Stimulated activated CD4-positive, alpha-beta T cell treated with anti-CD3 and anti-CD28 coated beads, Interleukin-1b, Interleukin-23, amount 100 ng/mL, for 24 hours (primary cell): ENCODE results near the gene IMMP1L.

ENCODE experiments used
- DNase-seq, 4 experiments: peaks; one replicate each; pipeline ENCODE4 v3.0.0-alpha.2; 2020; ENCODE audit warnings: low read depth in 4 of 4, low spot score in 1 of 4

The IMMP1L gene

DNA sequence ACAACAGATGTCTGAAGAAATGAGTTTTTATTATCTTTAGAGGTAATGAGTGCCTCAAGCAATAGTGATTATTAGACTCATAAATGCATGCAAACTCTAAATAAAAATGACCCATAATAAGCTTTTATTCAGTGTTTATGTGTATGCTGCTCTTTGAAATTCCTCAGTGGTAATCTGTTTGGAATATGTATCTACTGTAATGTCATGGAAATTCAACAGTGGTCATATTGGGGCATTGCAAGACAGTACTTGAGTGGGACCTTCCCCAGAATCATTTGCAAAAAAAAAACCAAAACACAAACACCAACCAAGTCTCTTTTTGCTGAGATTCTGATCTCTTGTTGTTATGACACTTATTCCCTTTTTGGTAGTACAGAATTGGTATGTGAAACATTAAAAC, 104.8 kb downstream of the IMMP1L start:
- DNase-seq, result no peak

DNA sequence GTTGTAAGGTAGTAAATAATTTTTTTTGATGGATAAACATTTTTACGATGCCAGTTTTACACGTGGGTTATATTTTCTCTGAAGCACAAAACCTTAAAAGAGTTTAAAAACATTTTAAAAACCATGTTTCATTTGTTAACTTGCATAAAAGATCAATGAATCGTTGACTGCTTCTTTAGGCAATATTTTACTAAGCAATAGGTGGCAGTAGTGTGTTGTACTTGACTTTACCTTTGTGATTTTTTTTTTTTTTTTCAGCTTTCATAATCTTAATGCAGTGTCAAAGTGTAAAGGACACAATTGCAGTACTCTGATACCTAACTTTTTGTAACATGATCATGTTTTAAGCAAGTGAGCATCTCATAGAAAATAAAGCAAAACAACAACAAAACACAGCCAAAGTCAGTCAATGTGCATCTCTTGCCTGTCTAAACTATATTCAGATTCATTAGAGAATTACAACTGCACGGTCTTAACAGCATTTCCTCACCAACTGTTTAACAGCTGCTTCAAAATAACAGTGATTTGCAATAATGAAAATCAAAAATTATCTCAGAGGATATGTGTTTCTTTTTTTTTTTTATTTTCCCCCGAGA, 112.1 kb downstream of the IMMP1L start:
- DNase-seq, result no peak

DNA sequence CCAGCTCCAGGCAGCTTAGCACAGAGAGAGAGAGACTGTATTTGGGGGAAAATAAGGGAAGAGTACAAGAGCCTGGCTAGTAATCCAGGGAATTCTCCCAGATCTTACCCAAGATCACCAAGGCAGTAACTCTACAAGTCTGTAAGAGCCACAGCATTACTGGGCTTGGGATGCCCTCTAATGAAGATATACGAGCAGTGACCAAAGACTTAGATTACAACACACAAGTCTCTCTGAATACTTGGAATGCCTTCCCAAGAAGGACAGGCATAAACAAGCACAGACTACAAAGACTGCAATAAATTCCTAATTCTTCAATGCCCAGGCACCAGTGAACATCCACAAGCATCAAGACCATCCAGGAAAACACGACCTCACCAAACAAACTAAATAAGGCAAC, 122.0 kb downstream of the IMMP1L start:
- no peak for DNase-seq

DNA sequence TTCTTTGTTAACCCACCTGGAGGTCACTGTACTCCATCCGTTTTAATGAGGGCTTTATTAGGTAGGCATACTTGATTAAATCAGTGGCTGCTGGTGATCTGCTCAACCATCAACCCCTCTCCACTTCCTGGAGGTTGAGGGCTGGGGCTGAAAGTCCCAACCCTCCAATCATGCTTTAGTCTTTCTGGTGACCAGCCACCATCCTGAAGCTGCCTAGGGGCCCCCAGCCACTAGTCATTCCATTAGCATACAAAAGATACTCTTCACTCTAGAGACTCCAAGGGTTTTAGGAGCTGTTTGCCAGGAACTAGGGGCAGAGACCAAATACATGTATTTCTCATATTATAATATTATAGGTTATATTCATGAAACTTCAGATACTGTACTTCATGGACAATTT, 126.3 kb downstream of the IMMP1L start:
- DNase-seq, result no peak
